ENCODE results near the gene ERCC6.

ERCC6 gene

DNA sequence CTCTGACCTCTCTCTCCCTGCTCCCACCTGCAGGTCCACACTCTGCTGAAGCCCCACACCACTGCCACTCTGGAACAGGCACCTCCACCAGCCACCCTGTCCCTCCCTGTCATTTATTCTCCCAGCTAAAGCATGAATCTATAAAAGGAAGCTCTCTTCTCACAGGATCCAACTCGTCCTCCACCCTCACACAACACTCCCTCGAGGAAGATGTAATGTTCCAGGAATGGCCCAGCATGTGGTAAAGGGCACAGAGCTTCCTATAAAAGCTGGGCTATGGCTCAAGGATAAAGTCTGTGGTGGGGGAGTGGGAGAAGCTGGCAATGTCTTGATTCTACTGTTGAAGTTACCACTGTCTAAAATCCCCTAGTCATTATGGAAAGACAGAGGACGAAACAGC lies 67.4 kb downstream of the ERCC6 start:
- TF ChIP-seq, protein P1, sequence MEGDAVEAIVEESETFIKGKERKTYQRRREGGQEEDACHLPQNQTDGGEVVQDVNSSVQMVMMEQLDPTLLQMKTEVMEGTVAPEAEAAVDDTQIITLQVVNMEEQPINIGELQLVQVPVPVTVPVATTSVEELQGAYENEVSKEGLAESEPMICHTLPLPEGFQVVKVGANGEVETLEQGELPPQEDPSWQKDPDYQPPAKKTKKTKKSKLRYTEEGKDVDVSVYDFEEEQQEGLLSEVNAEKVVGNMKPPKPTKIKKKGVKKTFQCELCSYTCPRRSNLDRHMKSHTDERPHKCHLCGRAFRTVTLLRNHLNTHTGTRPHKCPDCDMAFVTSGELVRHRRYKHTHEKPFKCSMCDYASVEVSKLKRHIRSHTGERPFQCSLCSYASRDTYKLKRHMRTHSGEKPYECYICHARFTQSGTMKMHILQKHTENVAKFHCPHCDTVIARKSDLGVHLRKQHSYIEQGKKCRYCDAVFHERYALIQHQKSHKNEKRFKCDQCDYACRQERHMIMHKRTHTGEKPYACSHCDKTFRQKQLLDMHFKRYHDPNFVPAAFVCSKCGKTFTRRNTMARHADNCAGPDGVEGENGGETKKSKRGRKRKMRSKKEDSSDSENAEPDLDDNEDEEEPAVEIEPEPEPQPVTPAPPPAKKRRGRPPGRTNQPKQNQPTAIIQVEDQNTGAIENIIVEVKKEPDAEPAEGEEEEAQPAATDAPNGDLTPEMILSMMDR (IDR thresholded peaks at IDR 0.05) = no peak

DNA sequence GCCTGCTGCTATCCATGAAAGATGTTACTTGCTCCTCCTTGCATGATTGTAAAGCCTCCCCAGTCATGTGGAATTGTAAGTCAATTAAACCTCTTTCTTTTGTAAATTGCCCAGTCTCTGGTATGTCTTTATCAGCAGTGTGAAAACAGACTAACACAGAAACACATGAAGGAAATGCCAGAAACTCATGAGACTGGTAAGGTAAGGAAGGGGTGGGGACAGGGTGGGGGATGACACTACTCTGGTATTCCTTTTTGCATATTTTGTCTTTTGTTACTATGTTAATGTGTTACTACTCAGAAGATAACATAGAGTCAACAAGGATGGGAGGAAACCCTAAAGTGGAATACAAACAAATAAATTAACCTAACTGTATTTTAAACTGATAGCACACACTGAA lies 73.2 kb downstream of the ERCC6 start:
- TF ChIP-seq, protein P1 (IDR thresholded peaks at IDR 0.05) = no peak

Data from LNCAP (cell line).